ENCODE measurements around the gene INTS4.

- no peak for TF ChIP-seq TAF1 (IDR thresholded peaks at IDR 0.05; ENCODE audit: borderline replicate concordance, low read depth, low read length)
- TF ChIP-seq, protein P1, sequence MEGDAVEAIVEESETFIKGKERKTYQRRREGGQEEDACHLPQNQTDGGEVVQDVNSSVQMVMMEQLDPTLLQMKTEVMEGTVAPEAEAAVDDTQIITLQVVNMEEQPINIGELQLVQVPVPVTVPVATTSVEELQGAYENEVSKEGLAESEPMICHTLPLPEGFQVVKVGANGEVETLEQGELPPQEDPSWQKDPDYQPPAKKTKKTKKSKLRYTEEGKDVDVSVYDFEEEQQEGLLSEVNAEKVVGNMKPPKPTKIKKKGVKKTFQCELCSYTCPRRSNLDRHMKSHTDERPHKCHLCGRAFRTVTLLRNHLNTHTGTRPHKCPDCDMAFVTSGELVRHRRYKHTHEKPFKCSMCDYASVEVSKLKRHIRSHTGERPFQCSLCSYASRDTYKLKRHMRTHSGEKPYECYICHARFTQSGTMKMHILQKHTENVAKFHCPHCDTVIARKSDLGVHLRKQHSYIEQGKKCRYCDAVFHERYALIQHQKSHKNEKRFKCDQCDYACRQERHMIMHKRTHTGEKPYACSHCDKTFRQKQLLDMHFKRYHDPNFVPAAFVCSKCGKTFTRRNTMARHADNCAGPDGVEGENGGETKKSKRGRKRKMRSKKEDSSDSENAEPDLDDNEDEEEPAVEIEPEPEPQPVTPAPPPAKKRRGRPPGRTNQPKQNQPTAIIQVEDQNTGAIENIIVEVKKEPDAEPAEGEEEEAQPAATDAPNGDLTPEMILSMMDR (IDR thresholded peaks at IDR 0.05), result no peak
- TF ChIP-seq, protein P2, sequence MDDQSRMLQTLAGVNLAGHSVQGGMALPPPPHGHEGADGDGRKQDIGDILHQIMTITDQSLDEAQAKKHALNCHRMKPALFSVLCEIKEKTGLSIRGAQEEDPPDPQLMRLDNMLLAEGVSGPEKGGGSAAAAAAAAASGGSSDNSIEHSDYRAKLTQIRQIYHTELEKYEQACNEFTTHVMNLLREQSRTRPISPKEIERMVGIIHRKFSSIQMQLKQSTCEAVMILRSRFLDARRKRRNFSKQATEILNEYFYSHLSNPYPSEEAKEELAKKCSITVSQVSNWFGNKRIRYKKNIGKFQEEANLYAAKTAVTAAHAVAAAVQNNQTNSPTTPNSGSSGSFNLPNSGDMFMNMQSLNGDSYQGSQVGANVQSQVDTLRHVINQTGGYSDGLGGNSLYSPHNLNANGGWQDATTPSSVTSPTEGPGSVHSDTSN (IDR thresholded peaks at IDR 0.05), result no peak
- TF ChIP-seq MXI1 (IDR thresholded peaks at IDR 0.05; ENCODE audit: low read depth, low read length), result no peak
- TF ChIP-seq CHD2 (IDR thresholded peaks at IDR 0.05; ENCODE audit: low read length, partially characterized antibody), result no peak
- TF ChIP-seq GATA2 (CRISPR knock-in tag; IDR thresholded peaks at IDR 0.05), result no peak
- no peak for TF ChIP-seq EP300 (IDR thresholded peaks at IDR 0.05; ENCODE audit: borderline replicate concordance in 1 of 2, low read depth in 1 of 2, low read length in 1 of 2)
These were observed 15.8 kb upstream of the INTS4 start for GRCh38 chr11:78010304-78010703.

Measured in SK-N-SH (cell line).